HepG2 (cell line): ENCODE measurements around the gene RSBN1. TPM values are rescaled to one million over a fixed set of nuclear protein-coding genes. Genes with fewer than 3 reads are reported as not detected.

Experiments used
- CBX1 ChIP-seq: IDR thresholded peaks from one replicate; pipeline ENCODE4 v1.6.1; 2016; ENCODE audit warnings: antibody characterized with exemption, low read depth
- FOXK1 ChIP-seq: sonication (generic); formaldehyde crosslinking; IDR thresholded peaks from 2 replicates; pipeline ENCODE4 v1.4.0; 2020; ENCODE audit warnings: low read depth, missing genetic modification reagents, borderline replicate concordance
- GATA4 ChIP-seq: sonication (generic); IDR thresholded peaks from 2 replicates; pipeline ENCODE4 v1.6.1; 2016; ENCODE audit warnings: antibody characterized with exemption, low read depth, borderline replicate concordance
- HNF4A ChIP-seq: sonication (generic); formaldehyde crosslinking; IDR thresholded peaks from 2 replicates; pipeline ENCODE4 v1.4.0; 2020; ENCODE audit warnings: missing genetic modification reagents
- ZEB1 ChIP-seq: IDR thresholded peaks from 2 replicates; pipeline ENCODE4 v1.6.1; 2012; ENCODE audit warnings: mild to moderate bottlenecking, low read depth, inconsistent platforms; ENCODE audit not compliant: insufficient replicate concordance
- ZNF333 ChIP-seq: sonication (generic); formaldehyde crosslinking; IDR thresholded peaks from 2 replicates; pipeline ENCODE4 v1.4.0; 2020; ENCODE audit warnings: mild to moderate bottlenecking, missing genetic modification reagents, borderline replicate concordance
- ZNF564 ChIP-seq: sonication (generic); formaldehyde crosslinking; IDR thresholded peaks from 2 replicates; pipeline ENCODE4 v1.8.1; 2023; ENCODE audit warnings: mild to moderate bottlenecking, missing genetic modification reagents
- ZNF788 ChIP-seq: sonication (generic); formaldehyde crosslinking; IDR thresholded peaks from 2 replicates; pipeline ENCODE4 v1.5.0; 2020; ENCODE audit warnings: mild to moderate bottlenecking, missing genetic modification reagents, borderline replicate concordance
- polyA plus RNA-seq, 8 experiments: library from polyadenylated mRNA; depleted of rRNA in 3 of 8; stranded (reverse) in 7 of 8; unstranded in 1 of 8; fragments of >200 nt; fragmentation: Illumina TruSeq in 4 of 8; extraction: Trizol in 4 of 8; gene quantifications; 2 replicates each; pipeline versions ENCODE4 v1.2.1 to v1.2.3, GENCODE V29; 2011 to 2016; ENCODE audit warnings: low read depth in 4 of 8, missing spikeins in 1 of 8, mixed read lengths in 1 of 8; ENCODE audit not compliant: insufficient read depth in 1 of 8
- total RNA-seq, 5 experiments: library from RNA; depleted of rRNA; stranded (reverse); fragments of >200 nt; fragmentation: Illumina TruSeq; extraction: Trizol; gene quantifications; 2 replicates each; pipeline ENCODE4 v1.2.3, GENCODE V29; 2016; ENCODE audit warnings: low read depth in 1 of 5
- TF ChIP-seq, protein P1 (sequence below): sonication (generic); formaldehyde crosslinking; IDR thresholded peaks from 2 replicates; pipeline ENCODE4 v1.4.0; 2020; ENCODE audit warnings: missing genetic modification reagents
- TF ChIP-seq, protein P2 (sequence below): sonication (generic); formaldehyde crosslinking; IDR thresholded peaks from 2 replicates; pipeline ENCODE4 v1.4.0; 2020; ENCODE audit warnings: missing genetic modification reagents
- TF ChIP-seq, protein P3 (sequence below): sonication (generic); formaldehyde crosslinking; conservative IDR thresholded peaks from 2 replicates; pipeline ENCODE4 v1.4.0; 2020; ENCODE audit warnings: missing genetic modification reagents
- TF ChIP-seq, protein P4 (sequence below): sonication (generic); formaldehyde crosslinking; IDR thresholded peaks from 2 replicates; pipeline ENCODE4 v1.4.0; 2020; ENCODE audit warnings: mild to moderate bottlenecking, missing genetic modification reagents, borderline replicate concordance

The RSBN1 gene
- total and polyA plus RNA-seq, 2 of the 13 experiments (the other 11 are each of a cell fraction or from before 2014, with no cell fraction given), result 8.3 to 10.4 TPM

DNA sequence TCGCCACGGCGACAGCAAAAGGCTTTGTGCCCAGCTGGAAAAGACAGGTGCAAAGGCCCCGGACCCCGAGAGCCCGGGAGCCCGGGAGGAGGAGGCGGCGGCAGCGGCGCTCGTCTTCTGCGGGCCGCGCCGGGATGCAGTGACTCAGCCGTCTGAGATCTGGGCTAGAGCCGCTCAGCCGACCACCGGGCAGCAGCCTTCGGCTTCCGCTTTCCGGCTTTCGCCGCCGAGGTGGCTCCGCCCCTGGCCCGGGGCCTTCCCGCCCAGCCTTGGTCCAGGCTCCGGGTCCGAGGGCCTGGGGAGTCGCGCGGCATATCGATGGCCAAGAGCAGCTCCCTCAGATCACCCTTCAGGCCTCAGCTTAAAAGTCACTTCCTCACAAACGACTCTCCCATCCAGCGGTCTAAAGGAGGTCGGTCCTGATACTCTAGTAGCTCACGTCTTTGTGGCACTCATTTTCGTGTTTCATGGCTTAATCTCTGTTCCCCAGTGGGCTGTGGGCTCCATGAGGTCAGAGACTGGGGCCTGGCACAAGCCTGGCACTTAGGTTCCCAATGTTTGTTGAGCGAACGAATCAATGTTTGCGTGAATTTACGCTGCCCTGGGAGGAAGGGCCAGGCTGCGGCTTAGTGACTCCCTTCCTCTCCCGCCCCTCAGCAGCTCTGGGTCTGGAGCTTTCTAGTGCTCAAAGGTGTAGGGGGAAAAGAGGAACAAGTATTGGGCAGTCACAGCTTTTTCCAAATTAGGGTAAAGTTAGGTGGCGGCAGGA is 52.8 kb downstream of the RSBN1 start, which contains the start of gene PHTF1 (continued):
- 0 out of 2 replicates have a peak, but pooled peaks have one; percentile 4 for TF ChIP-seq FOXK1
- peak; percentile 33 for TF ChIP-seq ZEB1
- peak; percentile 43; the same call in 1 of the 2 replicates for TF ChIP-seq ZNF564 (CRISPR knock-in tag)
- TF ChIP-seq ZNF788 (CRISPR knock-in tag), result peak; percentile 71; the same call in 1 of the 2 replicates
- peak; percentile 56; the same call in 1 of the 2 replicates for TF ChIP-seq ZNF333 (CRISPR knock-in tag)
- 0 out of 2 replicates have a peak, but pooled peaks have one; percentile 34 for TF ChIP-seq GATA4
- TF ChIP-seq, protein P1, sequence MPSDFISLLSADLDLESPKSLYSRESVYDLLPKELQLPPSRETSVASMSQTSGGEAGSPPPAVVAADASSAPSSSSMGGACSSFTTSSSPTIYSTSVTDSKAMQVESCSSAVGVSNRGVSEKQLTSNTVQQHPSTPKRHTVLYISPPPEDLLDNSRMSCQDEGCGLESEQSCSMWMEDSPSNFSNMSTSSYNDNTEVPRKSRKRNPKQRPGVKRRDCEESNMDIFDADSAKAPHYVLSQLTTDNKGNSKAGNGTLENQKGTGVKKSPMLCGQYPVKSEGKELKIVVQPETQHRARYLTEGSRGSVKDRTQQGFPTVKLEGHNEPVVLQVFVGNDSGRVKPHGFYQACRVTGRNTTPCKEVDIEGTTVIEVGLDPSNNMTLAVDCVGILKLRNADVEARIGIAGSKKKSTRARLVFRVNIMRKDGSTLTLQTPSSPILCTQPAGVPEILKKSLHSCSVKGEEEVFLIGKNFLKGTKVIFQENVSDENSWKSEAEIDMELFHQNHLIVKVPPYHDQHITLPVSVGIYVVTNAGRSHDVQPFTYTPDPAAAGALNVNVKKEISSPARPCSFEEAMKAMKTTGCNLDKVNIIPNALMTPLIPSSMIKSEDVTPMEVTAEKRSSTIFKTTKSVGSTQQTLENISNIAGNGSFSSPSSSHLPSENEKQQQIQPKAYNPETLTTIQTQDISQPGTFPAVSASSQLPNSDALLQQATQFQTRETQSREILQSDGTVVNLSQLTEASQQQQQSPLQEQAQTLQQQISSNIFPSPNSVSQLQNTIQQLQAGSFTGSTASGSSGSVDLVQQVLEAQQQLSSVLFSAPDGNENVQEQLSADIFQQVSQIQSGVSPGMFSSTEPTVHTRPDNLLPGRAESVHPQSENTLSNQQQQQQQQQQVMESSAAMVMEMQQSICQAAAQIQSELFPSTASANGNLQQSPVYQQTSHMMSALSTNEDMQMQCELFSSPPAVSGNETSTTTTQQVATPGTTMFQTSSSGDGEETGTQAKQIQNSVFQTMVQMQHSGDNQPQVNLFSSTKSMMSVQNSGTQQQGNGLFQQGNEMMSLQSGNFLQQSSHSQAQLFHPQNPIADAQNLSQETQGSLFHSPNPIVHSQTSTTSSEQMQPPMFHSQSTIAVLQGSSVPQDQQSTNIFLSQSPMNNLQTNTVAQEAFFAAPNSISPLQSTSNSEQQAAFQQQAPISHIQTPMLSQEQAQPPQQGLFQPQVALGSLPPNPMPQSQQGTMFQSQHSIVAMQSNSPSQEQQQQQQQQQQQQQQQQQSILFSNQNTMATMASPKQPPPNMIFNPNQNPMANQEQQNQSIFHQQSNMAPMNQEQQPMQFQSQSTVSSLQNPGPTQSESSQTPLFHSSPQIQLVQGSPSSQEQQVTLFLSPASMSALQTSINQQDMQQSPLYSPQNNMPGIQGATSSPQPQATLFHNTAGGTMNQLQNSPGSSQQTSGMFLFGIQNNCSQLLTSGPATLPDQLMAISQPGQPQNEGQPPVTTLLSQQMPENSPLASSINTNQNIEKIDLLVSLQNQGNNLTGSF (CRISPR knock-in tag), result peak; percentile 66; the same call in 1 of the 2 replicates
- TF ChIP-seq, protein P2, sequence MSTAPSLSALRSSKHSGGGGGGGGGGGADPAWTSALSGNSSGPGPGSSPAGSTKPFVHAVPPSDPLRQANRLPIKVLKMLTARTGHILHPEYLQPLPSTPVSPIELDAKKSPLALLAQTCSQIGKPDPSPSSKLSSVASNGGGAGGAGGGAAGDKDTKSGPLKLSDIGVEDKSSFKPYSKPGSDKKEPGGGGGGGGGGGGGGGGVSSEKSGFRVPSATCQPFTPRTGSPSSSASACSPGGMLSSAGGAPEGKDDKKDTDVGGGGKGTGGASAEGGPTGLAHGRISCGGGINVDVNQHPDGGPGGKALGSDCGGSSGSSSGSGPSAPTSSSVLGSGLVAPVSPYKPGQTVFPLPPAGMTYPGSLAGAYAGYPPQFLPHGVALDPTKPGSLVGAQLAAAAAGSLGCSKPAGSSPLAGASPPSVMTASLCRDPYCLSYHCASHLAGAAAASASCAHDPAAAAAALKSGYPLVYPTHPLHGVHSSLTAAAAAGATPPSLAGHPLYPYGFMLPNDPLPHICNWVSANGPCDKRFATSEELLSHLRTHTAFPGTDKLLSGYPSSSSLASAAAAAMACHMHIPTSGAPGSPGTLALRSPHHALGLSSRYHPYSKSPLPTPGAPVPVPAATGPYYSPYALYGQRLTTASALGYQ, result peak; percentile 19; the same call in 1 of the 2 replicates
- TF ChIP-seq CBX1, result no peak
- TF ChIP-seq, protein P3, sequence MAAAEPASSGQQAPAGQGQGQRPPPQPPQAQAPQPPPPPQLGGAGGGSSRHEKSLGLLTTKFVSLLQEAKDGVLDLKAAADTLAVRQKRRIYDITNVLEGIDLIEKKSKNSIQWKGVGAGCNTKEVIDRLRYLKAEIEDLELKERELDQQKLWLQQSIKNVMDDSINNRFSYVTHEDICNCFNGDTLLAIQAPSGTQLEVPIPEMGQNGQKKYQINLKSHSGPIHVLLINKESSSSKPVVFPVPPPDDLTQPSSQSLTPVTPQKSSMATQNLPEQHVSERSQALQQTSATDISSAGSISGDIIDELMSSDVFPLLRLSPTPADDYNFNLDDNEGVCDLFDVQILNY (CRISPR knock-in tag), result 0 out of 2 replicates have a peak, but pooled peaks have one; percentile 16
- TF ChIP-seq HNF4A (CRISPR knock-in tag), result peak; percentile 20; the same call in 1 of the 2 replicates
- TF ChIP-seq, protein P4, sequence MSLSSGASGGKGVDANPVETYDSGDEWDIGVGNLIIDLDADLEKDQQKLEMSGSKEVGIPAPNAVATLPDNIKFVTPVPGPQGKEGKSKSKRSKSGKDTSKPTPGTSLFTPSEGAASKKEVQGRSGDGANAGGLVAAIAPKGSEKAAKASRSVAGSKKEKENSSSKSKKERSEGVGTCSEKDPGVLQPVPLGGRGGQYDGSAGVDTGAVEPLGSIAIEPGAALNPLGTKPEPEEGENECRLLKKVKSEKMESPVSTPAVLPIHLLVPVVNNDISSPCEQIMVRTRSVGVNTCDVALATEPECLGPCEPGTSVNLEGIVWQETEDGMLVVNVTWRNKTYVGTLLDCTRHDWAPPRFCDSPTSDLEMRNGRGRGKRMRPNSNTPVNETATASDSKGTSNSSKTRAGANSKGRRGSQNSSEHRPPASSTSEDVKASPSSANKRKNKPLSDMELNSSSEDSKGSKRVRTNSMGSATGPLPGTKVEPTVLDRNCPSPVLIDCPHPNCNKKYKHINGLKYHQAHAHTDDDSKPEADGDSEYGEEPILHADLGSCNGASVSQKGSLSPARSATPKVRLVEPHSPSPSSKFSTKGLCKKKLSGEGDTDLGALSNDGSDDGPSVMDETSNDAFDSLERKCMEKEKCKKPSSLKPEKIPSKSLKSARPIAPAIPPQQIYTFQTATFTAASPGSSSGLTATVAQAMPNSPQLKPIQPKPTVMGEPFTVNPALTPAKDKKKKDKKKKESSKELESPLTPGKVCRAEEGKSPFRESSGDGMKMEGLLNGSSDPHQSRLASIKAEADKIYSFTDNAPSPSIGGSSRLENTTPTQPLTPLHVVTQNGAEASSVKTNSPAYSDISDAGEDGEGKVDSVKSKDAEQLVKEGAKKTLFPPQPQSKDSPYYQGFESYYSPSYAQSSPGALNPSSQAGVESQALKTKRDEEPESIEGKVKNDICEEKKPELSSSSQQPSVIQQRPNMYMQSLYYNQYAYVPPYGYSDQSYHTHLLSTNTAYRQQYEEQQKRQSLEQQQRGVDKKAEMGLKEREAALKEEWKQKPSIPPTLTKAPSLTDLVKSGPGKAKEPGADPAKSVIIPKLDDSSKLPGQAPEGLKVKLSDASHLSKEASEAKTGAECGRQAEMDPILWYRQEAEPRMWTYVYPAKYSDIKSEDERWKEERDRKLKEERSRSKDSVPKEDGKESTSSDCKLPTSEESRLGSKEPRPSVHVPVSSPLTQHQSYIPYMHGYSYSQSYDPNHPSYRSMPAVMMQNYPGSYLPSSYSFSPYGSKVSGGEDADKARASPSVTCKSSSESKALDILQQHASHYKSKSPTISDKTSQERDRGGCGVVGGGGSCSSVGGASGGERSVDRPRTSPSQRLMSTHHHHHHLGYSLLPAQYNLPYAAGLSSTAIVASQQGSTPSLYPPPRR, result no peak
